ENCODE measurements around the gene RNU11.
A peak's percentile ranks its signal among the peaks of the same experiment; 100 is the strongest.
"Not testable (repeated sequence)": the region's sequence is repeated elsewhere in the genome, so short reads cannot be mapped to it uniquely, and the experiment has no call there.

The RNU11 gene

GRCh38 chr1:28648474-28649198, at the start of gene RNU11:
RNU11 (plus strand) TSS chr1:28648600.
- DNase-seq: peak; percentile 91

- peak; percentile 57 for DNase-seq
Measured at GRCh38 chr1:28601696-28602095, 46.7 kb upstream of the RNU11 start.

GRCh38 chr1:28602536-28603439, 45.6 kb upstream of the RNU11 start:
- peak; percentile 44 for DNase-seq

- no peak for DNase-seq
Measured at GRCh38 chr1:28604411-28604810, 44.0 kb upstream of the RNU11 start.

GRCh38 chr1:28604962-28605361, 43.4 kb upstream of the RNU11 start:
- no peak for DNase-seq

- no peak for DNase-seq
Measured at GRCh38 chr1:28606771-28607170, 41.6 kb upstream of the RNU11 start.

- no peak for DNase-seq
Measured at GRCh38 chr1:28613175-28613574, 35.2 kb upstream of the RNU11 start.

- DNase-seq: no peak
Measured at GRCh38 chr1:28631713-28632112, 16.7 kb upstream of the RNU11 start.

GRCh38 chr1:28632560-28632959, 15.8 kb upstream of the RNU11 start:
- DNase-seq: no peak

- DNase-seq: peak; percentile 43
Measured at GRCh38 chr1:28640766-28641165, 7.6 kb upstream of the RNU11 start.

GRCh38 chr1:28642056-28642846, 6.1 kb upstream of the RNU11 start:
- no peak for DNase-seq

GRCh38 chr1:28642847-28643635, 5.4 kb upstream of the RNU11 start, which contains the start of gene TAF12:
TAF12 (minus strand) TSS chr1:28643067; CDS start chr1:28622081, 20,986 bp downstream.
- DNase-seq: peak; percentile 93

GRCh38 chr1:28644494-28644893, 3.9 kb upstream of the RNU11 start:
- no peak for DNase-seq

GRCh38 chr1:28645406-28645805, 3.0 kb upstream of the RNU11 start:
- not testable (repeated sequence) for DNase-seq

- no peak for DNase-seq
Measured at GRCh38 chr1:28646040-28646439, 2.4 kb upstream of the RNU11 start.

- DNase-seq: peak; percentile 91
Measured at GRCh38 chr1:28648008-28648473, 359 bp upstream of the RNU11 start.

- not testable (repeated sequence) for DNase-seq
Measured at GRCh38 chr1:28653063-28653462, 4.7 kb downstream of the RNU11 start.

GRCh38 chr1:28653870-28654269, 5.5 kb downstream of the RNU11 start:
- not testable (repeated sequence) for DNase-seq

- not testable (repeated sequence) for DNase-seq
Measured at GRCh38 chr1:28655448-28656311, 7.3 kb downstream of the RNU11 start.

- no peak for DNase-seq
Measured at GRCh38 chr1:28656335-28656734, 7.9 kb downstream of the RNU11 start.

- DNase-seq: no peak
Measured at GRCh38 chr1:28663871-28664470, 15.6 kb downstream of the RNU11 start.
